Measurements from ENCODE around the gene PNPLA3.

GRCh38 chr22:43921370-43921769 is 2.2 kb upstream of the PNPLA3 start:
- TF ChIP-seq CTCF (optimal IDR thresholded peaks at IDR 0.05 in 1 of 3, IDR thresholded peaks at IDR 0.05 in 1 of 3, conservative IDR thresholded peaks at IDR 0.05 in 1 of 3; ENCODE audit: extremely low read depth in 1 of 3, insufficient read depth in 2 of 3, low read length in 3 of 3) (no peak), EZH2 (IDR thresholded peaks at IDR 0.05; ENCODE audit: low read length) (no peak)

All from keratinocyte (primary cell).